NCI-H460 (cell line): ENCODE data around the gene IGSF3. TPM values are rescaled to one million over a fixed set of nuclear protein-coding genes. Genes with fewer than 3 reads are reported as not detected.
"Not testable (repeated sequence)": the region's sequence is repeated elsewhere in the genome, so short reads cannot be mapped to it uniquely, and the experiment has no call there.

Experiments
- DNase-seq: peaks from one replicate; pipeline ENCODE4 v3.0.0-alpha.2; 2016; ENCODE audit warnings: low read depth; ENCODE audit errors: extremely low read depth
- total RNA-seq: library from RNA; depleted of rRNA; stranded (reverse); fragments of >200 nt; shearing (Covaris generic); gene quantifications from 2 replicates; pipeline ENCODE4 v1.2.3, GENCODE V29; 2014

Gene IGSF3
- total RNA-seq, 1 experiment from 2014 or later = 1.7 TPM

DNA sequence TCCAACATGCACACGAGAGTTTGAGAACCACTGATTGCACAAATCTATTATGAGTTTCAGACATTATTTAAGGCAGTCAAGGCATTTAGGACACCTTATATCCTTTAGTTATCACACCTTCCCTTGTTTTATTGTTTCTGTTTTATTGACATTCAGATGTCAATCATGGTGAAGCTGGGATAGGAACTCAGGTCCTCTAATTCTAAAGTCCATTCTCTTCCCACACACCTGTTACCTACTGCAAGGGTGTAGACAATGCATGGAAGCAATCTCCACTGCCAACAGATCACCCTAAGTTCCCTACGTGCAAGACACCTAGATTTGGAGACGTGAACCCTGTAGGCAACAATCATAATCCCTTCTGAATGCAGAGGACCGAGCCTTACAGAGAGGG, 2.6 kb downstream of the IGSF3 start:
- no peak for DNase-seq

DNA sequence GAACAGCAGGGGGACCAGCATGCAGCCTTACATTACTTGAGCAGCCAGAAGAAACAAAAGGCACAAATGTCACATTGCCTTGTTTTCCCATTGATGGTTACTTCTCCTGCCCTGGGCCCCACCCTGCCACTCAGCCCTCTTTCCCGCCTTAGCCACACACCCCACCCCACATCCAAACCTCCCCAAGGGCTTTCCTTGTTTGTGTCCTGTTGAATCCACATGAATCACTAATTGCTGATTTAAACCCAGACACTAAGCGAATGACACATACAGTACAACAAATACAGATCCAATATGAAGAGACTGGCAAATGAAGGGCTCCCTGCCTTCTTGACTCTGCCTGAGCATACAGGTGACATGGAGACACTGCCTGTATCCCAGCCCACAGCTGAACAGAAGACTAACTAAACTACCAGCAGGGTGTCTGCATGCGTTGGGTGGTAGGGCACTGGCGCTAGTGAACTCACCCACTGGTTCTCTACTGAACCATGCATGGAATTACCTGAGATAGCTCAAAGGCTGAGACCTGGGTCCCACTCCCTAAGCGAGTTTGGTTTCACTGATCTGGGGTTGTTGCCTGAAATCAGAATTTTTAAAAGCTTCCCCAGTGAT, 3.1 kb downstream of the IGSF3 start:
- DNase-seq = no peak

DNA sequence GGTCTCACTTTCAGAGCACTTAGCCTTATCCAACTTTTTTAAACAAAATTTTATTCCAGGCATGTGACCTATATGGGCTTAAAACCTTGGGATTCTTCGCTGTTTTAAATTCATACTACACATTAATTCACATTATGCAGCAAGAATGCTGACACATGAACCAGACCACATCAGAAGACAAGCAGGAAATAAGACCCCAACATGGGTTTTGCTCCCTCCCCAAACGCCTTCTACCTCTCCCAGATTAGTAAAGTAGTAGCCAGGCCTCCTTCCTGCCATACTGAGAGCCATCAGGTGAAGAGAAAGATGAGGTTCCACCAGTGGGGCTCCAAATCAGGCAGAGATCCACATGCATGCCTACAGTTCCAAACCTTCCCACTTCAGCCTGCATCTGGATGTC, 3.7 kb downstream of the IGSF3 start:
- DNase-seq = no peak

DNA sequence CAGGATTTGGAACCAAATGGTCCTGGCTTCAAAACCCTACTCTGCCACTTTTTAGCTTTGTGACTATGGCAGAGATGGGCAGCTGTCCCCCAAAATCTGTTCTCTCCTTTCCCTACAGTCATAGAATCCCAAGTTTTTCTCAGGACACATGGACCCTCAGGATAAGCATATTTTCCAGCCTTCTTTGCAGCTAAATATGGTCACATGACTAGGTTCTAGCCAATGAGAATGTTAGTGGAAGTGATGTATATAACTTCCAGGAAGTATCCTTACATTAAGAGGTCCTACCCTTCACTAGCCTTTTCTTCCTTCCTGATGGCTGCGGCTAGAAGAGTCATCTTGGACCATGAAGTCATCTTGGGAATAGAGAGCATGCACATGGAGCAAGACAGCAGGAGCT, 5.9 kb downstream of the IGSF3 start:
- no peak for DNase-seq

DNA sequence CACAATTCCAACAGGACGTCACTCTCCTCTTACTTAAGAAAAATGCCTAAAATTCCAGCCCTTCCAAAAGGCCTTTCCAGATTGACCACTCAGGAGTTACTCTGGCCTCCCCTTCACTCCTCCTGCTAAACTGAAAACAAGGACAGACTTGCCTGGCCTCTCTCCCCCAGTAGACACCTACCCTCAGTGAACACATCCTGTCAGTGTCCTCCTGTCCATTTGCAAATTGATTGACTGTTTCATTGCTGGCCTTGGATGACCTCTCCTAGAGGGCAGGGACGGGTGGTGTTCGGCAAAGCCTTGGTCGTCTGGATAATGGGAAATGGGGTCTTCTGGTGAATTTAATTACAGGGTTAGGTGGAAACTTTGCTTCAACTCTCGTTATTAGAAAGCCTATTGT, 8.9 kb downstream of the IGSF3 start:
- not testable (repeated sequence) for DNase-seq

DNA sequence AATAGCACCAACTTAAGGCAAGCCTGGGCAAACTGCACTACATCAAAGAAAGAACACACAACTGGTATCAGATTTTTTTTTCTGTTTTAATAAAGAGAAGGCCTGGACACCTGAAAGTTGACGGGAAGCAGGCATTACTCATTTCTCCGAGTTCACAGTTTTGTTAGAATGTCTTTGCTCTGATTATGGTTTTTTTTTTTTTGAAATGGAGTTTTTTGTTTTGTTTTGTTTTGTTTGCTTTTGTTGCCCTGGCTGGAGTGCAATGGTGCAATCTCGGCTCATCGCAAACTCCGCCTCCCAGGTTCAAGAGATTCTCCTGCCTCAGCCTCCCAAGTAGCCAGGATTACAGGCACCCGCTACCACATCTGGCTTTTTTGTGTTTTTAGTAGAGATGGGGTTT, 9.7 kb downstream of the IGSF3 start:
- not testable (repeated sequence) for DNase-seq

DNA sequence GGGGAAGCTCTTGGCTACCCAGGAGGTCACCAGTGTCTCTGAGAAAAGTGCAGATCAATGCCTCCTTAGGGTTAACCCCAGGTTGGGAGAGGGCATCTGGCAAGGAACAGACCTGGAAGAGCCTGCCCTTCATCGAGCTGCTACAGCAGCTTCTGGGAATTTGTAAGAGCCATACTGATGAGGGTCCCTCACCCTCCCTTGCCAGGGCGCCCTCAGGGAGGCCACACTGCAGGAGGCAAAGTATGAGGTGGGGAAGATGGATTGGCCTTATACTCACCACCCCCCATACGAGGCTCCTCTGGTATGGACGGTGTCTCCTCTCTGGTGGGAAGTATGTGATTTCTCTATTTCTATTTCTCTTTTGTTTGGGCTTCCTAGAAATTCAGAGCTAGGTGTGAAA, 13.2 kb downstream of the IGSF3 start:
- no peak for DNase-seq

DNA sequence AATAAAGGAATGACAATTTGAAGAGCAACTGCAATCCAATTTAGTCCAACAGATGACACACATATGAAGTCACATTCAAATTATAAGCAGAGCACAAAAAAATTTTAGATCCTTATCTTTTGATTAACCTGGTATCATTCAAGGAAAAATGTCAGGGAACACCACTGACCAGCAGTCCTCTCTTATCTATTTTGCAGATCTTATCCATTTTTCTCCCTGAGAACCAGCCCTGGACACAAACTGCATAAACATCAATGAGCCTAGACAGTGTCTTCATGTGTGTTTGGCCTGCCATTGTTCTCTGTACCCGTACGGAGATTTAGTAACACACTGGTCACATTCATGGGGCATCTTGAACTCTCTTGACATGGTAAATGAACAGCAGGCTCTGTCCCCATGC, 14.9 kb downstream of the IGSF3 start:
- DNase-seq = not testable (repeated sequence)

DNA sequence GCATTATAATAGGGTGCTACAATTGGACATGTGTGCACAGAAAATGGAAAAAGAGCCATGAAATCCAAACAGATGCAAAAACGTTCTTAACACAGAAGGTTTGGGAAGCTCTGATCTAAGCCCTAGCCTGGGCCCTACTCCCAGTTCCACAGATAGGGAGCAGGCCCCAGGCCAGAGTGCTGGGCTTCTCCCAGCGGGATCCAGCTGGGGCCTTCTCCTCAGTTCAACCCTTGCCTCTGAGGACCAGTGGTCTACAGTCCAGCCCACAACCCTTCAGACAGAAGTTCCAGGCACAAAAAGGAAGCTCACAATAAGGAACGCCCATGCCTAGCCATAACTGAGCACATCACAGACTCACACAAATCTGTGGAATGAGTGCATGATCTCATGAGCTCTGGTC, 16.8 kb downstream of the IGSF3 start:
- DNase-seq = not testable (repeated sequence)

DNA sequence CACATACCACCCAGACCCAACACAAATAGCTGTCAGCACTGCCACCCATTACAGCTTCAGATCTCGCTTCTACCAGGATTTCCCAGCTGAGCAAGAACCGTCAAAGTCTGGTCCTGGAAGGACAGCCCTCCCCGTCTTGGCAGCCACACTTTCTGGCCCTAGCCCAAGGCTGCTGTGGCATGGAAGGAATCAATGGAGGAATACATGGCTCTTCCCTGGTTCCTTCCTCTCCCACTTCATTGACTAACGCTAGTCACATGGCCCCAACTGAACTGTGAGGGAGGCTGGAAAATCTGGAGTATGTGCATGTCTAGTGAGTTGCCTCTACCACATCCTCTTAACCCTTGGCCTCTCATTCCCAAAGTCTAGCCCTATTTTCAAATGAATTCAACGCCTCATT, 18.5 kb downstream of the IGSF3 start:
- not testable (repeated sequence) for DNase-seq

DNA sequence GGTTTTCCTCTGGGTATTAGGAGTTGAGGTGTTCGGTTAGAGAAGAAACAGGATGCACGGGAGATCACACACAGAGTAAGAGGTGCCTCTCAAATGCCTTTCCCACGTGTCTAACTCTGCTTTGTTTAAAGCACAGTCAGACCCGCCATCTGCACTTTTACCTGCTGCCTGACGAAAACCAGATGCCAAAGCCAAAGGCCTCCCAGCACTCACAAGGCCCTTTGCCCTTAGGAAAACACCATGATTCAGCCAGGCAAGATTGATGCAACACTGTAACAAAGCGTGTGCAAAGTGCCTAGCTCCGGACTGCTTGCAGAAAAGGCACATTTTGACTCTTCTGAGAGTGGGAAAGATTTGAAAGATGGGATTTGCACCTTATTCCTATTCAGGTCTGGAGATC, 19.2 kb downstream of the IGSF3 start:
- DNase-seq = not testable (repeated sequence)

DNA sequence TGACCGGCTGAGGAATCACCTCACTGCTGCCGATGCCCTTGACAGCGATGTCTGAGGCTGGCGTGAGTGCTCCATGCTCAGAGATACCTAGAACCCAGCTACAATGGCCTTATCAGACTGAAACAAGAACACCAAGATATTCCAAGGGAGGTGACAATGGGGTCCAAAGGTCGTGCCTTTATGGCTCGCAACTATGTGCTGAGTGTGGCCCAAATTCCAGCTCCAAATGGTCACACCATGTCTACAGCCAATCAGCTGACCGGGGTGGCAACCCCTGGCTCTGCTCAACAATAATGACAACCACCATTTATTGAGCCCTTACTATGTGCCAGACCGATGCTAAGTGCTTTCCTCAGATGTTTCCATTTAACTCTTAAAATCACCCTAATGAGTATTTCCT, 20.3 kb downstream of the IGSF3 start:
- DNase-seq = not testable (repeated sequence)

DNA sequence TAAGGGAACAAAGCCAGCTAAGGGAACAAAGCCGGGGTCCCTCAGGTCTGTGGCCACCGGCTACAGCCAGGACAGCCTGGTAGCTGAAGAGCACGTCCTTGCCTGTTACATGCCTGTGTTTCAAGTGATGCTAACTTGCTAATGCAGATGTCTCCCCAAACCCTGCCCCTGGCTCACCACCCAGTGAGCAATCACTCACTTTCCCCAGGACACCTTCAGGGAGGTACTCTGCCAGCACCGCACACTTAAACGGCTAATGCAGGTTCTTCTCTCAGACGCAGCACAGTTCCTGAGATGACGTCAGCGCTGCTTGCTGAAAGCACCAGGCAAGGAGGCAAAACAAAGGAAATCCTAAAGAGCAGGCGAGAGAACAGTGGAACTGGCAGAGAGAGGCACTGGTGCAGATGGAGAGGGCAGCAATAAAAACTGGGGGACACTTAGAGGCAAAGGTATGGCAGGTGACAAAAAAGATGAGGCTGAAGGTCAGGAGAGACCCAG, 20.8 kb downstream of the IGSF3 start:
- not testable (repeated sequence) for DNase-seq

DNA sequence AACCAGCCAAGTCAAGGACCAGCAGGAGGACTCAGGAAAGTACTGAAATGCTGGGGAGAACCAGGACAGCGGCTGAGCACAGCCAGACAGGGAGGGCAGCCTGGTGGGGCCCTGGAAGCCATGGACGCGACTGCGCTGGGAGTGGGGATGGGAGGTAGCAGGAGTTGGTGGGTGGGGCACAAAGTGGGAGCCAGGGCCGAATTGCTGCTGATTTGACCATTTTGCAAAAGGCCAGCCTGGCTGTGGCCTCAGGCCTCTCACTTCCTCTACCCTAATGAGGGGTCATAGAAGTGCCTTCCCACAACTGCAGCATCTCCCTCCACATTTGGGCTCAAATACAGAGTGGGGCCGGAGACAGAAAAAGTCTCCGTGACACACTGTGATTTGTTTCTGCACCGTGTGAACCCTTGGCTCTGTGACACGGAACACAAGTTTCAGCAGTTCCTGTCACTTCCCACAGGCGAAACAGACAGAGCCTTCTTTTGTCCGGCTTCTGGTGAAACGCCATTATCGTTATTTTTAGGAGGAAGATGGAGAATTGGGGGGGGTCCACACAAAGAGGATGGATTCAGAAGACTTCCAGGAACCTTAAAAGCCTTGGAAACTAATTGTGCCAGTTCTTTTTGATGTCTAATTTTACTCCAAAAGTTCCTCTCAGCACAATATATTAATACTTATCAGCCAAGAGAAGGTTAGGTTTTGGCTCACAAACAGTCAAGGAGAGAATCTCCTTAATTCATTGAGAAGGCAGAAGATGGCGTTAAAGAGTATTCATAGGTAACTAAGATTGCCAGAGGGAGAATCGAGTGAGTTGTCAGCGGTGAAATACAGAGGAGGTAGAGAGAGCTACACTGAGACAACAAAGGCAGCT, 21.5 kb downstream of the IGSF3 start:
- not testable (repeated sequence) for DNase-seq

DNA sequence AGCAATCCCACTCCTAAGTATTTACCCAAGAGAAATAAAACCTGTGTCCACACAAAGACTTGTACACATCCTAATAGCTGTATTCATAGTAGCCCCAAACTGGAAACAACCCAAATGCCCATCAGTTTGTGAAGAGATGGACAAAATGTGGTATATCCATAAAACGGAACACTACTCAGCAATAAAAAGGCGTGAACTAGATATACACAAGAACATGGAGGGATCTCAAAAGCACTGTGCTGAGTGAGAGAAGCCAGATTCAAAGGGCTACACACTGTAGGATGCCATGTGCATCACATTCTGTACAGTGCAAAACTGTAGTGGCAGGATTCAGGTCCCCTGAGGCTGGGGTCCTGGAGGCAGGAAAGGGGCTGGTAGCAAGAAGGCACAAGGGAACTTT, 22.5 kb downstream of the IGSF3 start:
- not testable (repeated sequence) for DNase-seq

DNA sequence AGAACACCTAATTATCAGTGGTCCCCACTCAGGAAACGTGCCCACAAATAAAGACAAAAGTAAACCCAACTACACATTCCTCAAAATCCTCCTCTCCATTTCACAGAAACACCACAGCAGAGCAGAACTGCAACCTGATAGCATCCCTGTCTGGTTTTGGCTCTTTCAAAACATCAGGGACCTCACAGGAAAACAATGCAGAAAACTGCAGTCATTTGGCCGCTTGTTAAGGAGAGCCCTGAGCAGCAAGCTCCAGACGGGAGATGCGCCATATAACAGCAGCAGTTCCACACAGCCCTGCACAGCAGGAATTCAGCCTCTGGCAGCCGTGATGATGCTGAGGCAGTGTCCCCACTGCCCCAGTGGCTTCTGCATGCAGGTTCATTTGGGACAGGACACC, 23.4 kb downstream of the IGSF3 start:
- not testable (repeated sequence) for DNase-seq

DNA sequence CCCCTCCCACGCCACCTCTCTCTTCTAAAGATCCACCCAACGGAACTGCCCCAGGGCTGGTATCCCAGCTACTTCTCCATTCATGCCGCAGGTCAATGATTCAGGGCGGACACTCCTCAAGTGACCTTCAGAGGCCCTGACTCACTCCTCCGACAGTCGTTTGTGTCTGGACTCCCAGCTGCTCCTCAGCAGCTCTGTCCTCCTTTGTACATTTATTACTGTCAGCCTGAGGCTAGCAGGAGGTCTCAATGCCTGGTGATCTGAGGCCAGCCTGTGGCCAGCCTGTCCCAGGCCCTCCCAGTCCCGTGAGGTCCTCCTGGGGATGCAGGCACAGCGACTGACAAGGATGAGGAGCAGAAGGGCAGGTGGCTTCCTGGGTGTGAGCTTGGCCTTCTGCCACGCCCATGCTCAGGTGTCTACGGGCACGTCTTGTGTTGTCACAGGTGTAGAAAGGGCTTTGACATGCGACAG, 24.2 kb downstream of the IGSF3 start:
- peak; percentile 8 for DNase-seq

DNA sequence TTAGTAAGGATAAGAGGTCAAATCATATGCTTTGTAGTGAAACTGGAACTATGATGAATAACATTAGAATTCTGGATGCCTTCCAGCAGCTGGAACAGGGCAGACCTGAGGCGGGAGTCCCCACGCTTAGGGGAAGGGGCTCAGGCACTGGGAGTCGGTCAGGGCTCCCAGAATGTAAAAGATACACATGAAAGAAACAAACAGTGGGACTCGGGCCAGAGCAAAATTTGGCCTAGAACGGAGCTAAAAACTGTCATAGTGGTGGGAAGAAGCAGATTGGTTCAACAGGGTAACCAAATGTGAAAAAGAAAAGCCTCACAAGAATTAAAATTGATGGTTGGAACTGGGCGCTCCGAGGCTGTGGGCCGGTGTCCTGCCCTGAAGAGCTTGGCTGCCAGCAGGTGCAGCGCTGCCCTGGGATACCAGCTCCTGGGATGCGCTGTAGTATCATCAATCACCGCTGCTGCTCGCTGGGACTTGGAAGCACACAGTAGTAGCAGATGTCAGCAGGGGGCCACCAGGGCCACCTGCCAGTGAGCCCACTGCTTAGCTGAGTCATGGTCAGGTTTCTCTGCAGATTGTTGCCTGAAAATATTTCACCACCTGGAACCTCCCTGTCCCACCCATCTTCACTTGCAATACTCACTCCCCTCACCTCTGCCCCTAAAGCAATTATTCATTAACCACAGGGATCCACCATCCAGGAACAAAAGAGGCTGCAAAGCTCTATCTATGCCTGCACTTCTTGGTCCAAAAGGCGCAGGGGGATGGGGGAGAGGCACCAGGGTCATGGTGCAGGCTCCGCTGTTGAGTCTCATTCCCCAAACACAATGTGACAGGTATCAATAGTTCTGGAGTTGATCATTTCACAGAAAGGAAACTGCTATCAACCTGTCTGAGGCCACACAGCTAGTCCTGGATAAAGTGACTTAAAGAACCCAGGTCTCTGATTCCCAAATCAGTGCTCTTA, 24.9 kb downstream of the IGSF3 start:
- not testable (repeated sequence) for DNase-seq

DNA sequence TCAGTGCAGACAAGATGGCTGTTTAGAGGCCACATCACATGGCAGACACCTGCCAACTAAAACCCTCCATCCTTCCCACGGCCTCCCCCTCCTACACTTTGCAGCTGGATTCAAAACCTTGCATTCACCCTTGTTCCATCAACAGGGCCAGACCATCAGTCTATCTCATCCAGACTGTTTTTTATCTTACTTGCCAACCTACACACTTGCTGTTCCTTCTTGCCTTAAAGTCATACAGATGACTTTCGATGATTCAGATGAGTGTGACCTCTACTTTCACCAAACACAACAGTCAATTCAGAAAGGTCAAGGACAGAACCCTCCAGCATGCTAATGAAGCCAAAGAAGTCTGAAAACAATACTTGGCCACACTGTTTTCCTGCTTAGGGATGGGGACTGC, 29.9 kb downstream of the IGSF3 start:
- DNase-seq = not testable (repeated sequence)

DNA sequence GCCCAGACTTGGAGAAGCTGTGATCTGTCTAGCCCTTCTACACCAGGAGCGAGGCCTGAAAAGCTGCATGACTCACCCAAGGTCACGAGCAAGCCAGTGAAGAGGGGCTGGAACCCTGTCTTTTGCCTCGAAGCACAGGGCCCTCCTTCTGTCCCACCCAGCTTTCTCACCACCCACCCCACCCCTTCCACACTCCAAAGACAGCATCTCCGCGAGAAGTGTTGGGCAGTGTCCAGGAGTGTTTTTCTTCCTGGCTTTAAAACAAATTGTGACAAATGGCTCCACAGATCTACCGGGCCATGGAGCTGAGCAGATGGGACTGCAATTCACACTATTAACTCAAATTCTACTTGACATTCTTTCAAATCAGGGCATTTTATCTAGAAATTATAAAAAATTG, 30.9 kb downstream of the IGSF3 start:
- DNase-seq = not testable (repeated sequence)

DNA sequence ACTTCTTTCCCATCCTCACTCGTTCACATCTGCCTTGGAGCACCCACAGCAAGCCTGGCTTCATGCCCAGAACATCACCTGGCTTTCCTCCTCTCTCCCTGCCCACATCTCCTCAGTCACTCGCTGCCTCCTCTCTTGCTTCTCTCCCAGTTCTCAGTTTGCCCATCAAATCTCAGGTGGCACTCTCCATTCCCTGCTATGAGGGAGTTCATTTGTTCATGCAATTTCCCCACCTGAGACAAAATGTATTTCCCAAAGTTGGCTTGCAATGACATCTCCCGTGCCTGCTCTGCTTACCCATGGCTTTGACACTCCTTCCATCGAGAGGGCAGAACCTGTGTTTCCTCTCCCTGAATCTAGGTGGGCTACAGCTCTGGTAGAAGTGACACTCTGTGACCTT, 33.1 kb downstream of the IGSF3 start:
- DNase-seq = not testable (repeated sequence)
